Fibroblast of the aortic adventitia (primary cell): ENCODE measurements around the gene ARFGAP3. TPM values are rescaled to one million over a fixed set of nuclear protein-coding genes. Genes with fewer than 3 reads are reported as not detected.
A peak's percentile ranks its signal among the peaks of the same experiment; 100 is the strongest.

Experiments used
- DNase-seq: peaks from one replicate; pipeline ENCODE4 v3.0.0-alpha.2; 2010; ENCODE audit warnings: low read depth
- H3K4me3 ChIP-seq: 2 replicates; pipeline ENCODE4 v1.5.1; 2011; ENCODE audit warnings: low read depth, mild to moderate bottlenecking, control low read depth, low read length, moderate library complexity
- CTCF ChIP-seq: IDR thresholded peaks from 2 replicates; pipeline ENCODE4 v1.5.1; 2011; ENCODE audit warnings: mild to moderate bottlenecking, low read length, control low read depth, inconsistent platforms; ENCODE audit not compliant: insufficient read depth
- total RNA-seq: library from RNA; depleted of rRNA; stranded (reverse); fragments of >200 nt; gene quantifications from 2 replicates; pipeline ENCODE4 v1.2.3, GENCODE V29; 2012; ENCODE audit warnings: low replicate concordance

Gene ARFGAP3
- total RNA-seq, 1 donor = 69.3 TPM

GRCh38 chr22:42866100-42866499 lies 9.0 kb upstream of the ARFGAP3 start:
- H3K4me3 ChIP-seq = no peak overlapping the region
- DNase-seq = no peak
- TF ChIP-seq CTCF = no peak

GRCh38 chr22:42865536-42865935 lies 8.5 kb upstream of the ARFGAP3 start:
- no peak for DNase-seq
- no peak for TF ChIP-seq CTCF
- no peak overlapping the region for H3K4me3 ChIP-seq

GRCh38 chr22:42863349-42863961 lies 6.4 kb upstream of the ARFGAP3 start:
- no peak for TF ChIP-seq CTCF
- peak; percentile 74 for DNase-seq
- no peak overlapping the region for H3K4me3 ChIP-seq

GRCh38 chr22:42862045-42862734 lies 5.1 kb upstream of the ARFGAP3 start:
- TF ChIP-seq CTCF = no peak
- no peak overlapping the region for H3K4me3 ChIP-seq
- DNase-seq = peak; percentile 9

- DNase-seq = no peak
- no peak overlapping the region for H3K4me3 ChIP-seq
- no peak for TF ChIP-seq CTCF
Measured at GRCh38 chr22:42860968-42861367, 3.9 kb upstream of the ARFGAP3 start.

- TF ChIP-seq CTCF = no peak
- DNase-seq = peak; percentile 12
- H3K4me3 ChIP-seq = no peak overlapping the region
Measured at GRCh38 chr22:42857845-42858481, 890 bp upstream of the ARFGAP3 start.
